Keratinocyte (primary cell): ENCODE measurements around the gene NUCKS1.

Source experiments
- CTCF ChIP-seq, 3 experiments: IDR thresholded peaks in 1 of 3; conservative IDR thresholded peaks in 1 of 3; optimal IDR thresholded peaks in 1 of 3; 2 replicates in 2 of 3; 3 replicates in 1 of 3; pipeline versions ENCODE3 to v1.5.1; 2011; ENCODE audit warnings: low read length in 3 of 3, mild to moderate bottlenecking in 3 of 3, moderate library complexity in 2 of 3, control low read depth in 1 of 3, inconsistent platforms in 1 of 3; ENCODE audit not compliant: insufficient read depth in 2 of 3; ENCODE audit errors: extremely low read depth in 1 of 3
- EZH2 ChIP-seq: IDR thresholded peaks from one replicate; pipeline ENCODE4 v1.6.1; 2012; ENCODE audit warnings: inconsistent platforms, mild to moderate bottlenecking, low read length, moderate library complexity

- no peak for TF ChIP-seq CTCF (optimal IDR thresholded peaks at IDR 0.05 in 1 of 3, IDR thresholded peaks at IDR 0.05 in 1 of 3, conservative IDR thresholded peaks at IDR 0.05 in 1 of 3; ENCODE audit: extremely low read depth in 1 of 3, insufficient read depth in 2 of 3, low read length in 3 of 3)
- no peak for TF ChIP-seq EZH2
These were observed 10.6 kb upstream of the NUCKS1 start for GRCh38 chr1:205760606-205761005.
